ENCODE measurements around the gene EHD3. TPM values are rescaled to one million over a fixed set of nuclear protein-coding genes. Genes with fewer than 3 reads are reported as not detected.
A peak's percentile ranks its signal among the peaks of the same experiment; 100 is the strongest.

Gene EHD3
- total RNA-seq, 1 donor from 2014 or later: 11.4 TPM

GRCh38 chr2:31237348-31238017 is 3.5 kb downstream of the EHD3 start:
- DNase-seq: no peak

DNA sequence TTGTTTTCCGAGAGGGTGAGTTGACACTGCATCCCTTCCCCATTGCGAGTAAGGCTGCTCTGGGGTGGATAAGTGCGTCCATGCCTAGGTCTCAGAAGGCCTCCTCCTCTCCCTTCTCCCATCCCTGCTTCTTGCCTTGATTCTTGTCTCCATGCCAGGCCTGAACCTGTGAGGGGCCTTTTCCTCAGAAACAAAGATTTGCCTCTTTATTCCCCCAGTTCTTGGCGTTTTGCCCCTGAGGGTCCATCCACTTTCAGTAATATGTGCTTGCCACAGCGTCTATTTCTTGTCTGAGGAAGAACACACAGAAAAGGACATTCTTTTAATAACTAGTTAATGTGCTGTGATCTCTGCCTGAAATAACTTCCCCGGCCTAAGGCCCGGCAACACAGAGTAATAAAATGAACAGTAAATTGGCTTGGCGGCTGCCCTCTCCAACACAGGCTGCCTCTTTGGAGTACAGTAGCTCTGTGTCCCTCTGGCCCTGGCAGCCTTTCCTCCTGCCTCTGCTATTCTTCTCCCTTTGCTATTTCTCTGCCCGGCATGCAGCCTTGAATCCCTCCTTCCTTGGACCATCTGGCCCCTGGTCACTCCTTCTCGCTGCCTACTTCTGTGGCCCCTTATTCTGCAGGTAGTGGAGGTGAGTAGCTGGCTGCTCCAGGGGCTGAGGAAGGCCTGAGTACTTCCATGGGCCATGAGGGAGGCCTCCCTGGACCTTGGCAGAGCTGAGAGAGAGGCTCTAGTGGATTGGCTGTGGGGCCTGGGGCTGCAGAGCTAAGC is 4.4 kb downstream of the EHD3 start:
- no peak for DNase-seq

GRCh38 chr2:31238906-31239592 is 5.1 kb downstream of the EHD3 start:
- no peak for DNase-seq

- peak; percentile 41 for DNase-seq
Observed at GRCh38 chr2:31239593-31240177, 5.7 kb downstream of the EHD3 start.

GRCh38 chr2:31240381-31241365 is 6.7 kb downstream of the EHD3 start:
- peak; percentile 58 for DNase-seq

DNA sequence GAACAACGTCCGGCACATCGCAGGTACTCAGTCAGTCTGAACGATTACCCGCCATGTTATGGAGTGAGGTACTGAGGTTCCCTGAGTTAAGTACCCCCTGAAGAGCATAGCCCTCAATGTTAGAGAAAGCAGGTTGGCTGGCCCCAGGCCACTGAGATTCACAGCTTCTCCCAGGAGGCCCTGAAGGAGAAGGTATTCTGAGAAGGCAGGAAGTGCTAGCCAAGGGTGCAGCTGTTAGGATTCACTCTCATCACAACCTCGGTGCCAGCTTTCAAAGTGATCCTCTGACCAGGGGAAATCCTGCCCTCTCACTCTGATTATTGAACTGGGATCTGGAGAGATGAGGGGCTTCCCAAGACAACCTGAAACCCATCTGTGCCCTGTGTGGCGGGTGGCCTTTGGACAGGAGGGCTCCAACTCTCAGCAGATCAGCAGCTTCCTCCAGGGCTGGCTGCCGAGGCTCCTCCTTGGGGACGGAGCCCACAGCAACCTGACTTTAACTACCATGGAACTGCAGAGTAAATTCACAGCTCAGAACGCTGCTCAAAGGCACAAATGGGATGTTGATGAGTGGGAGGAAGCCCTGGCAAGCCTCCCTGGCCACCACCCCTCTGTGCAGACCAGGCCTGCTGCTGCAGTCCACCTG is 7.8 kb downstream of the EHD3 start:
- peak; percentile 54 for DNase-seq

GRCh38 chr2:31243053-31243452 is 9.1 kb downstream of the EHD3 start:
- DNase-seq: no peak

GRCh38 chr2:31244101-31244500 is 10.1 kb downstream of the EHD3 start:
- DNase-seq: no peak

- DNase-seq: no peak
Observed at GRCh38 chr2:31246184-31246852, 12.4 kb downstream of the EHD3 start.

- DNase-seq: no peak
Observed at GRCh38 chr2:31247711-31248110, 13.8 kb downstream of the EHD3 start.

DNA sequence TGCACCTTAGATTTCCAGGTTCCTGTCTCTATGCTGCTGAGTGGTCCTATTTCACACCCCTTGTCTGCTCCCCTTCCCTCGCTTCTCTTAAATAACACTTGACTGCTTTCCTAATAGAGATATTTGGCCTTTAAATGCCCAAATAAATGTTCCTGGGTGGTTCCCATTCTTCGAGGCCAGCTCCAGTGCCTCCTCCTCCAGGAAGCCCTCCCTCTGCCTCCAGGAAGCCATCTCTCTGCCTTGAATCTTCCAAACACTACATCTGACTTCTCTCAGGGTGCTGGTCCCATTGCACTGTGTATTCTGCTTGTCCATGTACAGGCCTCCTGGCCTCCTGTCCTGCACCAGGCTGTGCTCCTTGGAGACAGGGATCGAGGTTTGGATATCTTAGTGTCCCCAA is 14.2 kb downstream of the EHD3 start:
- DNase-seq: no peak

- no peak for DNase-seq
Observed at GRCh38 chr2:31249009-31249690, 15.2 kb downstream of the EHD3 start.

- no peak for DNase-seq
Observed at GRCh38 chr2:31251018-31251417, 17.1 kb downstream of the EHD3 start.

GRCh38 chr2:31251851-31252250 is 17.9 kb downstream of the EHD3 start:
- no peak for DNase-seq

DNA sequence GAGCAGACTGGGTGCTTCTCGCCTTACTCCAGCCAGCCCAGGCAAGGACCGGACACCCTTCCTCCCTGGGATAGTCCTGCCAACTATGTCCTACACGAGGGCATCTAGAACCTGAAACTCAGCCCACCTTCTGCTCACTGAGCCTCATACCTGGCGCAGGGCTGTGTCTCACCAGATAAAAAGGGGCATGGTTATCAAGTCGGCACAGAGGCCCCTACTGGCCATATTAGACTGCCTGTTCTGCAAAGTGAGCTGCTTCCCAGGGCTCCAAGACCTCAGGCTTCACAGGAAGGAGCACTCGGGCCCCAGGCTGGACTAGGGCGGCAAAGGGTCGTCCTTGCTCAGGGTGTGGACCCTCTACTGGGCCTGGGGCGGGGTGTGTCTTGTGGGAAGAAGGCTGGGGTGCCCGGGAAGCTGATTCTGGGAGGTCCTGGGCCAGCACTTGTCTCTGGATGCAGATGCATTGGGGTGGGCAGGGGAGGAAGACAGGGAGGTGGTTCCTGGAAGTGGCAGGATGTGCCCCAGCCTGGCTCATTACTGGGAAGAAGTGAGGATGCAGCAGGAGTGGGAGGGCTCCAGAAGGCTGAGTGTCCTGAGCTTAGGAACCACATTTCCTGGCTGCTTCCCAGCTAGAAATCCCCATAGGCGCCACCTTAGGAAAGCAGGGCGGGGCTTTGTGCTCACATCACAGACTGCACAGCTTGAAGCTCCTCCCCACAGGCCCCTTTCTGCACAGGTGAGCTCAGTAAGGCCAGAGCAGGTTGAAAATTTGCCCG is 19.6 kb downstream of the EHD3 start:
- DNase-seq: no peak

DNA sequence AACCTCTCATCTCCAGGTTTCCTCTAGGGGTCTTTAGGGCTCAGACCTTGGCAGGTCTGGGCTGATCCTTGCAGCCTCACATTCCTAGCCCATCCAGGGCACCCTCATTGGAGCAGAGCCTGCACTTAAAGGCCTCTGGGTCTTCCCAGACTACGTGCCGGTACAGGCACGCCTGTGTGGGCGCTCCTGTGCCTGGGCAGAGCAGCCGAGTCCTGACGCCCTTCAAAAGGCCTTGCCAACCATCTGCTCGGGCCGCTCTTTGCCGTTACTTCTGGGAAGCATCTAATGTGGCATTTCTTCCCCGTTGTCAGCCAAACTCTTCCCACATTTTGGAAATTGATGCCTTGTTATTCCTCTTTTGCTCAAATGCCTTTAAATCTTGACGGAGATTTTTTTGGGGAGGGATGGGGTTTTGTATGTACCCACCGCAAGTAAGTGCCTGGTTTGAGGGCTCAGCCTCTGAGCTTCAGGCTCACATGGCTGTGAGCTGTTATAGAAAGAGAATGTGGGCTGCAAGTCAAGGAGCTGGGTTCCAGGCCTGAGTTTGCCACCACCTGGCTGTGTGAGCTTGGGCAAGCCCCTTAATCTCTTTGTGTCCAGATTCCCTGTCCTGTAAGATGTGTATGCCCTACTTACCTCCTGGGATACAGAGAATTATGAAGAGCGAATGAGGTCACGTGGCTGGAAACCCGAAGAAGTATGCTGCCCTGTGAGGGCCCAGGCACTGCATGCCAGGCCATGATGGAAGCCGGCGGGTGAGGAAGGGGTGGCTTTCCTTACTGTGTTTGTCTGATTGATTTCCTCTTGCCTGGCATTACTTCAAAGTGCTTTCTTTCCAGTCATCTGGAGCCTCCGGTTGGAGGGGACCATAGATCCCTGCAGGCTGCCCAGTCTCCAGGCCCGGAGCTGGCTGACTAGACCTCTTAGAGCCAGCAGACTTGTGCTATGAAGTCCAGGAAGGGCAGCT is 20.6 kb downstream of the EHD3 start:
- DNase-seq: no peak

DNA sequence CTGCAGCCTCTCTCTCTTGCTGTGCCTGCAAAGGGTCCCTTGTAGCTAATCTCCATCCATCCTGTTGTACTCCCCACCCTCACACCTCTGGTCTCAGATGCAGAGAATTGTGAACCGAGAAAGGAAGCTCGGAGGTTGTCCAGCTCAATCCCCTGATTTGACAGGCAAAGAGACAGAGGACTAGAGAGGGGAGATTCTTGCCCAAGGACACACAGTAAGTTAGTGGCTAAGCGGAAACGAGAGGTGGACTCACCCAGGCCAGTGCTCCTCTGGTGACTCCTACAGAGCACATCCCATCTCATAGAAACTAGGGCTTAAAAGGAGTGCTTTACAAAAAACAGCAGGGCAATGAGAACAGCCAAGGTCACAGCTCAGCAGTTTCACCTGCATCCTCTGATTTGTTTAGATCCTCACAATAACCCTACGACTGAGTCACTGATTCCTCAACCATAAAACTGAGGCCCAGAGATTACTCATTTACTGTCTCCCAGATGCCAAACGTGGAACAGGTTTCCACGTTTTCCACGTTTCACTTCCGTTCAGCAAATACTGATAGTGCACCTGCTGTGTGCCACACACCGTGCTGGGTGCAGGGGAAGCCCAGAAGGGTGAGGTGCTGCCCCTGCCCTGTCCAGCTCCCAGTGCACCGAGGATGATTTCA is 22.1 kb downstream of the EHD3 start:
- DNase-seq: no peak
